Measurements from ENCODE around the gene AGAP1.

DNA sequence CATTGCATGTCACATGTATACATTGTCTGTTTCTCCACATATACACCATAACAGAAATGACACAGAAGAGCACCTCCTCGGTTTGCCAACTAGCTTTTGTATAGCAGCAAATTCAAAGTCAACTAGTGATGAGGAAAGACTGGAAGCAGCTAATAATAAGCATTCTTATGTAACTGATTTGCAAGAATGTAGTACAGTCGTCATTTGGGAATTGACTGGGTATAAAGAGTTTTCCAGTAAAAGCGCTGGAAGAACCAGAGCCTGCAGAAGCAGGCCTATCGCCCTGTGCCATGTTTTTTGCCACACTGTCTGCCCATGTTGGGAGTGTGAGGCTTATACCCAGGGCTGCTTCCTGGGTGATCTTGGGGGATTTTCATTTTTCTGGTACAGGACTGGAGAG lies 363.8 kb downstream of the AGAP1 start:
- TF ChIP-seq, protein P1, sequence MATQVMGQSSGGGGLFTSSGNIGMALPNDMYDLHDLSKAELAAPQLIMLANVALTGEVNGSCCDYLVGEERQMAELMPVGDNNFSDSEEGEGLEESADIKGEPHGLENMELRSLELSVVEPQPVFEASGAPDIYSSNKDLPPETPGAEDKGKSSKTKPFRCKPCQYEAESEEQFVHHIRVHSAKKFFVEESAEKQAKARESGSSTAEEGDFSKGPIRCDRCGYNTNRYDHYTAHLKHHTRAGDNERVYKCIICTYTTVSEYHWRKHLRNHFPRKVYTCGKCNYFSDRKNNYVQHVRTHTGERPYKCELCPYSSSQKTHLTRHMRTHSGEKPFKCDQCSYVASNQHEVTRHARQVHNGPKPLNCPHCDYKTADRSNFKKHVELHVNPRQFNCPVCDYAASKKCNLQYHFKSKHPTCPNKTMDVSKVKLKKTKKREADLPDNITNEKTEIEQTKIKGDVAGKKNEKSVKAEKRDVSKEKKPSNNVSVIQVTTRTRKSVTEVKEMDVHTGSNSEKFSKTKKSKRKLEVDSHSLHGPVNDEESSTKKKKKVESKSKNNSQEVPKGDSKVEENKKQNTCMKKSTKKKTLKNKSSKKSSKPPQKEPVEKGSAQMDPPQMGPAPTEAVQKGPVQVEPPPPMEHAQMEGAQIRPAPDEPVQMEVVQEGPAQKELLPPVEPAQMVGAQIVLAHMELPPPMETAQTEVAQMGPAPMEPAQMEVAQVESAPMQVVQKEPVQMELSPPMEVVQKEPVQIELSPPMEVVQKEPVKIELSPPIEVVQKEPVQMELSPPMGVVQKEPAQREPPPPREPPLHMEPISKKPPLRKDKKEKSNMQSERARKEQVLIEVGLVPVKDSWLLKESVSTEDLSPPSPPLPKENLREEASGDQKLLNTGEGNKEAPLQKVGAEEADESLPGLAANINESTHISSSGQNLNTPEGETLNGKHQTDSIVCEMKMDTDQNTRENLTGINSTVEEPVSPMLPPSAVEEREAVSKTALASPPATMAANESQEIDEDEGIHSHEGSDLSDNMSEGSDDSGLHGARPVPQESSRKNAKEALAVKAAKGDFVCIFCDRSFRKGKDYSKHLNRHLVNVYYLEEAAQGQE (IDR thresholded peaks at IDR 0.05; ENCODE audit: insufficient read depth in 1 of 2, low read depth in 2 of 2, low read length in 2 of 2), result no peak
- no peak for TF ChIP-seq POLR2AphosphoS5 (IDR thresholded peaks at IDR 0.05; ENCODE audit: low read depth, low read length)
